Right kidney (tissue), 1 donor: Measurements from ENCODE around the gene EGFL6.
"Not testable (repeated sequence)": the region's sequence is repeated elsewhere in the genome, so short reads cannot be mapped to it uniquely, and the experiment has no call there.

Experiments
- DNase-seq: peaks from one replicate; pipeline ENCODE4 v3.0.0-alpha.2; 2016

The EGFL6 gene

DNA sequence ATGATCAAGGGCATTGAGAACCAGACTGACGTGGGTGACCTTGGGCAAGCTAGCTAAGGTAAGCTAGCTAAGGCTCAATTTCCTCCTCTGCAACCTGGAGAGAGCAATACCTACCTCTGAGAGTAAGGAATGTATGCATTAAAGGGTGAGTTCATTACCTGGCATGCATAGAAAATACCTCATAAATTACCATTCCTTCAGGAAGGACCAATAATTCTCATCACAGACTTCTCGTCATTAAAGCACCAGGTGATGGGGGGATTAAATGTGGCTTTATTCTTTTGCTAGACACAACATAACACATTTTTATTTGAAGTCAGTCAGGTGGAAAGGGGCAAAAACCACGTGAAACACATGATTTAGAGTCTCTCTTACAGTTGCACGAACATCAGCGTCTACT is 21.5 kb downstream of the EGFL6 start:
- DNase-seq = no peak

DNA sequence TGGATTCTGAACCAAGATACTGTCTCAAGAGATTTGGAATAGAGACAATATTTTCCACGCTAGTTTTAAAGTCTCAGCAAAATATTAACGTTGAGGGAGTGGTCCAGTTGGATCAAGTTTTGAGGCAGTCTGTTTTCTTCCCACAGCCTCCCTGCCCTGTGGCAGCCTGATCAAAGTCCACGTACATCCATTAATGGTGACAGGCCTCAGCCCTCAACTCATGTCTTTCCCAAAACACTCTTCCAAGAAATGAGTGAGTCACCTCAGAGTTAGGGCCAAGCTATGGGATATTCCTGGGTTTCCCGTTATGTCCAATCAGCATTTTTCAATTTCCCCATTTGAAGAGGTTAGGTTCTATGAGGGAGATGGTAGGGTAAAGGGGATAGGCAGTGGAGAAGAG is 28.5 kb downstream of the EGFL6 start:
- DNase-seq = no peak

DNA sequence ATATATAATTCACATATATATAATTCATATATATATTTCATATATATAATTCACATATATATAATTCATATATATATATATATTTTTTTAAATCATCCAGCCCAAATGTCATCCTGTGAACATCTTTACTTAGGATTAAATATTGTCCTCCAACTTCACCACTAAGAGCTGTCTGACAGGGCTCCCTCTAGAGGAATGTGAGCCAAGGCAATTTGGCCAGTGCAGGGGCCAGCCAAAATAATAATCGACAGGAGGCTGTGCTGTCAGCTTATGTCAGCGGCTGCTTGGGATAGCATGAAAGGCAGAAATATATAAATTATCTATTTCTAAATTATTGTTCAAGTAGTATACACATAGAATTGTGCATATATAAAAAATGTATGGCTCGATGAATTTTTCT is 29.5 kb downstream of the EGFL6 start:
- DNase-seq = no peak

DNA sequence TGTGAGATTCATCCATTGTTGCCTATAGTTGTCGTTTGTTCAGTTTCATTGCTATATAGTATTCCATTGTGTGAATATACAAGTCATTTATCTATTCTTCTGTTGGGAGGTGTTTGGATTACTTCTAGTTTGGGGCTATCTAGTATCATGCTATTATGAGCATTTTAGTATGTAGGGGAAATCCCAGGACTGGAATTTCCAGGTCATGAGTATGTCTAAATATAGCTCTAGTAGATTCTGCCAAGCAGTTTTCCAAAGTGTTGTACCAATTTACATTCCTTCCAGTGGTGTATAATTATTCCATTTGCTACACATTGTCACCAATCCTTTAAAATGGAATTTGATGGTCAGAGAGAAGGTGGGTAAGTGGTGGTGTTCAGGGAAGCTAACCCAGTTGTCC is 30.1 kb downstream of the EGFL6 start:
- DNase-seq = no peak

- DNase-seq = no peak
These were observed 36.2 kb downstream of the EGFL6 start for GRCh38 chrX:13605611-13606010.

DNA sequence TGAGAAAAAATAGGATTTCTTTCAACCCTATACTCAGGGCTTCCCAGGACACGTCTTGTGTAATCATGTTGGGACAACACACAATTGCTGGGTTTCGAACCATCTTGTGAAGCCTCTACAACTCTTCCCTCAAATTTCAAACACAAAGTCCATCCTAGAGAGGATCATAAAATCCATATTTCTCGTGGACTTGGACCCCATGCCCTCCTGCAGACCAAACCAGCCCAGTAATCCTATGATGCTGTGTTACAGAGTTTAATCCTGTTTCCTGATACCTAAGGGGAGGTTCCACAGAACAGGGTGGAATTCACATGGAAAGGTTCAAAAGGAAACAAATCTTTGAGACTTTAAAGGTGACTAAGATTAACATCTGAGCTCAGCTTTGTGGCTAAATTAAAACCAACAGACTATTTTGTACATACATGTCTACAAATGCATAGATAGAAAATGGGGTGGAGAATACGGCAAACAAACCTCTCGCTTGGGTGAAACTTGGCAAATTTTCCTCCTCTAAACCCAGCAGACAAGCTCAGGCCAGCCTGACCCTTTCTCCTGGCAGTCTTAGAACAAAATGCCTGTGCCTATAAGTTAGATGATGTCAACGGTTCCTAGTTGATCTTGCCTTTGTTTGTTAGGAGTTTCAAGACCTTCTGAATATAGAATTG is 38.1 kb downstream of the EGFL6 start:
- DNase-seq = no peak

DNA sequence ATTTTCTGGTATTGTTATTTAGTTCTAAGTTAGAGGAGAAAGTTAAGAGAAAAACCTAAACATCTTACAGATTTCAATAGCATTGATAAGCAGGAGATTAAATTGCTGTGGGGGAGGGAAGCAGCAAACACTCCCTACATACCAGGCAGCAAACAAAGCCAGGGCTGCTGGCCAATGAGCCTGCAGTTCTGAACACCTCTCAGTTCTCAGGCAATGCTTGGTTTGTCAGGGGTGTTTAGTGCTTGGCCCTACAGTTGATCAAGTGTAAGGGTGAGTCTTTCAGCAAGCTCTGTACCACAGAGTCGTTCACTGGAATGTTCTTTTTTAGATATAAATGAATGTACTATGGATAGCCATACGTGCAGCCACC is 38.6 kb downstream of the EGFL6 start:
- no peak for DNase-seq

- DNase-seq = no peak
These were observed 44.8 kb downstream of the EGFL6 start for GRCh38 chrX:13614154-13614553.

DNA sequence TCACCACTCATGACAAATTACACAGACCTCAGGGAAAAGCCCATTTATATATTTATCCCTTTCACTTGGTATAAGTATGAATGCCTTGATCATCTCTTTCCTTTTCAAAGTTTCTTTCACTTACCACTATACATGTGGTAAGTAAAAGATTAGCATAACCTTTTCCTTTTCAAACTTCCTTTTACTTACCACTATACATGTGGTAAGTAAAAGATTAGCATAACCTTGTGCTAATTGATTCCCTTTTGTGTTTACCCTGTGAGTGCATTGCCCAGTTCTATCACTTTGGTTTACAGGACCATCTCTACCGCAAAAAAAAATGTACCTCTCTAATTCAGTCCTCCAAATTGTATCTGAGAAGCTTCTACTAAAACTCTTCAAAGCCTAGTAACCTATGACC is 50.8 kb downstream of the EGFL6 start:
- DNase-seq = no peak

DNA sequence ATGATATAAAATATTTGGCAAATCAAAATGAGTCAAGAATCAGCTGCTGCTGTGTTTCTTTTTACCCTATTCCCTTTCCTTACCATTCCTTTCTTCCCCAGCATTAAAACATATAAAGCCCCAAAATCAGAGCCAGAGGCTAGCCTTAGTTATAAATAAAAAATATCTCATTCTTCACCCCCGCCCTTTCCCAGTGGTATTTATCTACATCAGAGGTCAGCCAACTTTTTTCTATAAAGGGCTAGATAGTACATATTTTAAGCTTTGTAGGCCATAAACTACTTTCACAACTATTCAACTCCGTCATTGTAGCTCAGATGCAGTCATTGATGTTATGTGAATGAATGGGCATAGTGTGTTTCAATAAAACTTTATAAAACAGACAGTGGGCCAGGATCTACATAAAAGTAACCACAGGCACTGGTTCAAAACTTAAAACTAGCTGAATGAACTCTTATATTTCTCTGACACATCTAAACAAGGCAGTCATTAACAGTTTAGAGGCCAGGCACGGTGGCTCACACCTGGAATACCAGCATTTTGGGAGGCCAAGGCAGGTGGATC is 53.1 kb downstream of the EGFL6 start:
- no peak for DNase-seq

DNA sequence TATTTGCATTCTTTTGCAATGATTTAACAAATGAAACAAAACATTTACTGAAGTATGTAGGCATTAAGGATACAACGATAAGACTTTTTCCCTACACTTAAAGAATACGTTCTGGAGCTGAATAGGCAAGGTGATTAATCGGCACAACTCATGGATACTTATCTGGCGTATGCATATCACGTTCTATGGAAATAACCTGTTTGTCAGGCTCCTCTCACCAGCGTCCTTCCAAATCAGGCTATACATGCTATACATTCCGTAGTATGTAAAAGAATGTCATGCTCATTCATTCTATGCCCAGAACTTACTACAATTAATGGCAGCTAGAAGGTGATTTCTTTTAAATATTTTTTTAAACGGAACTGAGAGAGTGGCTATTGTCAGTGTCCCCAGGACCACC is 57.9 kb downstream of the EGFL6 start:
- no peak for DNase-seq

DNA sequence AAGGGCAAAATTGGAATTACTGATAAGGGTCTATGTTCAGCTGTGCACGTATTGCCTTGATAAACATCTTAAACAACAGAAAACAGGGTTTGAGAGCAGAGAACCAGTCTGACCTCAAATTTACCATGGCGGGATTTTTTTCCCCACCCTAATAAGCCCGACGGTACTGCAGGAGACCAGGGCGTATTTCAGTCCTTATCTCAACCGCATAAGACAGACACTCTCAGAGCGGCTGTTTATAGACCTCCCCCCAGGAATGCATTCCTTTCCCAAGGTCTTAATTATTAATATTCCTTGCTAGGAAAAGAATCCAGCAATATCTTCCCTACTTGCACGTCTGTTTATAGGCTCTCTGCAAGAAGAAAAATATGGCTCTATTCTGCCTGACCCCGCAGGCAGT is 67.8 kb downstream of the EGFL6 start:
- not testable (repeated sequence) for DNase-seq

- DNase-seq = no peak
These were observed 68.6 kb downstream of the EGFL6 start for GRCh38 chrX:13638021-13638420.

DNA sequence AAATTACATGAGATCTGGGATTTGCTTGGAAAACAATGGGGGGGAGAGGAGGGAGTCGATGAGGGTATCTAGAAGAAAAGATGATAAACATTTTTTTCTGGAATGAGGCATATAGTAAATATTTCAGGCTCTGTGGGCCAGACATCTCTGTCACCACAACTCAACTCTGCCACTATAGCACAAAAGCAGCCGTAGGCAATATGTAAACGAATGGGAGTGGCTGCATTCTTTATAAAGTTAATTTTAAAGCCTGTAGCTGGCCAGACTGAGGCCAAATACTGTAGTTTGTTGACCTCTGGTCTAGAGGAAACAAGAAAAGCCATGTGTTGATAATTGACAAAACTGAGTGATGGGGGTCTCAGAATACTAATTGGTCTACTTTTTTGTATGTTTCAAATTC is 69.4 kb downstream of the EGFL6 start:
- DNase-seq = no peak

DNA sequence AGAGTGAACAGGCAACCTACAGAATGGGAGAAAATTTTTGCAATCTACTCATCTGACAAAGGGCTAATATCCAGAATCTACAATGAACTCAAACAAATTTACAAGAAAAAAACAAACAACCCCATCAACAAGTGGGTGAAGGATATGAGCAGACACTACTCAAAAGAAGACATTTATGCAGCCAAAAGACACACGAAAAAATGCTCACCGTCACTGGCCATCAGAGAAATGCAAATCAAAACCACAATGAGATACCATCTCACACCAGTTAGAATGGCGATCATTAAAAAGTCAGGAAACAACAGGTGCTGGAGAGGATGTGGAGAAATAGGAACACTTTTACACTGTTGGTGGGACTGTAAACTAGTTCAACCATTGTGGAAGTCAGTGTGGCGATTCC is 72.3 kb downstream of the EGFL6 start:
- not testable (repeated sequence) for DNase-seq

GRCh38 chrX:13645464-13646153 is 76.2 kb downstream of the EGFL6 start:
- DNase-seq = peak; percentile 26

- DNase-seq = no peak
These were observed 76.8 kb downstream of the EGFL6 start for GRCh38 chrX:13646154-13646549.

DNA sequence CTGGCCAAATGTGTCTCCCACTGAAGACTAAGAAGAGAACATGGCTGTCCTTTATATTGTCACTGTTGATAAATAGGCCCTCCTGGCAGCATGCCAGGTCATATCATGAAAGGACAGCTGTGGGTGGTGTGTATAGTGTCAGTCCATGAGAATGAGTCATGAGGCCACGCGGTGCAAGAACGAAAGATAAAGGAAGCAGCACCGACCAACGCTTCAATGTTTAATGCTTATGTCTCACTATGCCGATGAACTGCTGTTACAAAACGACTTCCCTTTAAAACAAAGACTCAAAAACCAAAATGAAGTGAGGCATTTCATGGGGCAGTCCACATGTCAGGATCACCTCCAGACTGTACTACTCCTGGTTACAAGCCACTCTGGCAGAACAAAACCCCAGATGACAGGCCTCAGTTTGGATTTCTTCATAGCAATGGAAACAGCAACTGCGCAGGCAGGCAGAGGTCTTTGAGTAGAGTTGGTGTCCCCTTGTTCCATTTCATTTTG is 78.4 kb downstream of the EGFL6 start:
- DNase-seq = no peak

DNA sequence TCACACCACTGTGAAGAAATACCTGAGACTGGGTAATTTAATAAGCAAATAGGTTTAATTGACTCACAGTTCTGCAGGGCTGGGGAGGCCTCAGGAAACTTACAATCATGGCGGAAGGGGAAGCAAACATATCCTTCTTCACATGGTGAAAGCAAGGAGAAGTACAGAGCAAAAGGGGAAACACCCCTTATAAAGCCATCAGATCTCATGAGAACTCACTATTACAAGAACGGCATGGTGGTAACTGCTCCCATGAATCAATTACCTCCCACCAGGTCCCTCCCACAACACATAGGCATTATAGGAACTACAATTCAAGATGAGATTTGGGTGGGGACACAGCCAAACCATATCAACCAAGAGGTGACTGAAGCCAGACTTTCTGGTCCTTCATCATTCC is 78.9 kb downstream of the EGFL6 start:
- DNase-seq = not testable (repeated sequence)

DNA sequence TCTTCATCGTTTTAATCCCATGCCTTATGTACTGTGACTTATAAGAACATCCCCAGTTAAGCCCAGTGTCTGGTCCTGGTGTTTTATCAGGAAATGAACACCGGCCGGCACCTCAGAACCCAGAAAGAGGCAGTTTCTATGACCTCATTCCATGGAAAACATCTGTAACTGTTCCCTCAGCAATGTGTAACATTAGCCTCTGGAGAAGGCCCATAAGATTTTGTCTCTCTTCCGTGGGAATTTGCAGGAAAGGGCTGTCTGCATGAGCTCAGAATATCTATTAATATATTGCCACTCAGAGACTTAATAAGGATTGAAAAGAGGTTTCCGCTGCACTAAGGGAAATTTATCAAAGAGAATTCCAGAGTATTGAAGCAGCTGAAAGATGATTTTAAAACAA is 80.4 kb downstream of the EGFL6 start:
- no peak for DNase-seq

DNA sequence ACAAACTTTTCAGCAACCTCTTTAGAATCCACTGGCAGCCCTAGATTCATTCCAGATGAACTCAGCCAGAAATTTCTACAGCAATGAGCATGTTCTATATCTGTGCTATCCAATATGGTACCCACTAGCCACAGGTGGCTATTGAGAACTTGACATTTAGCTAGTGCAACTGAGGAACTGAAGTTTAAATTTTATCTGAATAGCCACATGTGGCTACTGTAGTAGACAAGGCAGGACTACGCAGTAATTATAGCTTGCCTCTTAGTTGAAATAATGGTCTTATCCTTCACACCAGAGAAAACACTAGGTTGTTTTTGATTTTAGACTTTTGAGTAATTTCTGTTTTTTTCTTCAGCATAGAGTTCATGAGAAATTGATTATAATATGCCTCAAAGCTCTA is 80.9 kb downstream of the EGFL6 start:
- DNase-seq = no peak

GRCh38 chrX:13651150-13651549 is 81.7 kb downstream of the EGFL6 start:
- DNase-seq = no peak

DNA sequence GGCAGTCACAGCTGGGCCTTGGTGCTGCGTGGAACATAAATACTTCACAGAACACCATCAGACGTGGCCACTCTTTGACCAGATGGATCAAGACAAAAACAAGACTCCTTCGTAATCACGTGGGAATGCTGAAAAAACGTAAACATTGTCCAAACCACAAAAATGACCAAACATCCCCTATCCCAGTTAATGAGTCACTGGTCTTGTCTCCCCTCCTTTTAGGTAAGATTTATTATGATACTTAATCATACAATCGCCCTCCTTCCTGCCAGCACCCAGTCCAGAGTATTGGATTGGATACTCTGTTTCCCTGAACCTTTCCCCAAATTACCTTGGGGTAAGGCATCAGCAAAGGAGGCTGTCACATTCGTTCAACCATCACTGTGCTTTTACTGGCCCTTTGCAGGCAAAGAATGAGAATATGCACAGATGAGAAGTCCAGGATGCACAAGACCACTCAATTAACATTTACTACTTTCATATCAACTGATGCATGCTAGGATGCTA is 82.9 kb downstream of the EGFL6 start:
- peak; percentile 6 for DNase-seq
